Mammary epithelial cell (primary cell): ENCODE results near the gene CTNNA1.

Experiments
- CTCF ChIP-seq, 2 donors: IDR thresholded peaks in 1 of 2; conservative IDR thresholded peaks in 1 of 2; 2 replicates each; pipeline ENCODE4 v1.5.1; 2011 to 2012; ENCODE audit warnings: inconsistent platforms in 2 of 2, low read length in 2 of 2, mild to moderate bottlenecking in 2 of 2, control low read depth in 1 of 2, low read depth in 1 of 2; ENCODE audit not compliant: insufficient read depth in 1 of 2; ENCODE audit errors: extremely low read depth in 1 of 2
- EZH2 ChIP-seq: IDR thresholded peaks from 2 replicates; pipeline ENCODE4 v1.6.1; 2012; ENCODE audit warnings: low read length, inconsistent platforms, borderline replicate concordance

DNA sequence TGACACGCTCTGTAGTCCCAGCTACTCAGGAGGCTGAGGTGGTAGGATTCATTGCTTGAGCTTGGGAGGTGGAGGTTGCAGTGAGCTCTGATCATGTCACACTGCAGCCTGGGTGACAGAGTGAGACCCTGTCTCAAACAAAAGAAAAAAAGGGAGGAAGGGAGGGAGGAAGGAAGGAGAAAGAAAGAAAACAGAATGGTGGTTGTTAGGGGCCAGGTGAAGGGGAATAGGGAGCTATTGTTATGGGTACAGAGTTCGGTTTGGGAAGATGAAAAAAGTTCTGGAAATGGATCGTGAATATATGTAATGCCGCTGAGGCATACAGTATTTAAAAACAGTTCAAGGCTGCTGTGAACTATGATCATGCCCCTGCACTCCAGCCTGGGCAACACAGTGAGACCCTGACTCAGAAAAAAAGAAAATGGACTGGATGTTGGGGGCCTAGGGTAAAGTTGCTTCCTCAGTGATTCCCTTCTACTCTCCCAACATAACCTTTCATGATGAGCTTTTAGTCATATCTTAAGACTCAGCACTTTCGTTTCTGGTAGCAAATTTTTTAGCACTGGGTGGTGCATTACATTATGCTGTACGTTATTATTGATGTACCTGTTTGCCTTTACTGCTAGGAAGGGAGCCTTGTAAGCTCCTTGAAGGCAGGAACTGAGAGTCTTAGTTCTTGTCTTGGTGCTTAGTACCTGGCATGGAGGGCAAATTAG, 4.0 kb downstream of the CTNNA1 start:
- TF ChIP-seq CTCF (conservative IDR thresholded peaks at IDR 0.05 in 1 of 2, IDR thresholded peaks at IDR 0.05 in 1 of 2; ENCODE audit: extremely low read depth in 1 of 2, insufficient read depth in 1 of 2, low read depth in 1 of 2, low read length in 2 of 2), result no peak
- no peak for TF ChIP-seq EZH2
